Prostate gland (tissue), 2 donors: ENCODE data around the gene KRT14.

Source experiments
- CTCF ChIP-seq, 4 experiments: fragments of 200-600 bp in 2 of 4; fragments of 450-650 bp in 2 of 4; sonication (generic) in 2 of 4; IDR thresholded peaks; 1 replicate in 3 of 4; 2 replicates in 1 of 4; pipeline ENCODE4 v1.5.1; 2016 to 2019; ENCODE audit warnings: antibody characterized with exemption in 4 of 4, mild to moderate bottlenecking in 2 of 4, moderate library complexity in 2 of 4
- POLR2A ChIP-seq: fragments of 450-650 bp; IDR thresholded peaks from one replicate; pipeline ENCODE4 v1.6.1; 2016; ENCODE audit warnings: antibody characterized with exemption, mild to moderate bottlenecking
- POLR2AphosphoS5 ChIP-seq: sonication (generic); formaldehyde crosslinking; IDR thresholded peaks from one replicate; pipeline ENCODE4 v1.6.1; 2017; ENCODE audit warnings: antibody characterized with exemption

GRCh38 chr17:41561554-41561953 lies 25.1 kb downstream of the KRT14 start:
- TF ChIP-seq CTCF (IDR thresholded peaks at IDR 0.05) (no peak), POLR2AphosphoS5 (no peak), POLR2A (no peak)
